Kidney epithelial cell (primary cell): ENCODE results near the gene TADA1. TPM values are rescaled to one million over a fixed set of nuclear protein-coding genes. Genes with fewer than 3 reads are reported as not detected.
"Not testable (repeated sequence)": the region's sequence is repeated elsewhere in the genome, so short reads cannot be mapped to it uniquely, and the experiment has no call there.

Experiments used
- DNase-seq: peaks from one replicate; pipeline ENCODE4 v3.0.0-alpha.2; 2010; ENCODE audit warnings: low read depth
- H3K27me3 ChIP-seq: 2 replicates; pipeline ENCODE4 v1.6.0; 2011; ENCODE audit warnings: low read length; ENCODE audit not compliant: control insufficient read depth, insufficient read depth
- H3K36me3 ChIP-seq: 2 replicates; pipeline ENCODE4 v1.5.1; 2011; ENCODE audit warnings: low read length; ENCODE audit not compliant: control insufficient read depth, insufficient read depth
- H3K4me3 ChIP-seq: 2 replicates; pipeline ENCODE4 v1.5.1; 2011; ENCODE audit warnings: low read depth, mild to moderate bottlenecking, control low read depth, low read length
- total RNA-seq: library from RNA; depleted of rRNA; stranded (reverse); fragments of >200 nt; gene quantifications from 2 replicates; pipeline ENCODE4 v1.2.3, GENCODE V29; 2015
- TF ChIP-seq, protein P1 (sequence below): IDR thresholded peaks from 2 replicates; pipeline ENCODE4 v1.5.1; 2011; ENCODE audit warnings: mild to moderate bottlenecking, moderate library complexity, low read length, control low read depth, inconsistent platforms; ENCODE audit not compliant: insufficient read depth, poor library complexity, severe bottlenecking

The TADA1 gene
- total RNA-seq, 1 donor from 2014 or later, result 14.0 TPM

DNA sequence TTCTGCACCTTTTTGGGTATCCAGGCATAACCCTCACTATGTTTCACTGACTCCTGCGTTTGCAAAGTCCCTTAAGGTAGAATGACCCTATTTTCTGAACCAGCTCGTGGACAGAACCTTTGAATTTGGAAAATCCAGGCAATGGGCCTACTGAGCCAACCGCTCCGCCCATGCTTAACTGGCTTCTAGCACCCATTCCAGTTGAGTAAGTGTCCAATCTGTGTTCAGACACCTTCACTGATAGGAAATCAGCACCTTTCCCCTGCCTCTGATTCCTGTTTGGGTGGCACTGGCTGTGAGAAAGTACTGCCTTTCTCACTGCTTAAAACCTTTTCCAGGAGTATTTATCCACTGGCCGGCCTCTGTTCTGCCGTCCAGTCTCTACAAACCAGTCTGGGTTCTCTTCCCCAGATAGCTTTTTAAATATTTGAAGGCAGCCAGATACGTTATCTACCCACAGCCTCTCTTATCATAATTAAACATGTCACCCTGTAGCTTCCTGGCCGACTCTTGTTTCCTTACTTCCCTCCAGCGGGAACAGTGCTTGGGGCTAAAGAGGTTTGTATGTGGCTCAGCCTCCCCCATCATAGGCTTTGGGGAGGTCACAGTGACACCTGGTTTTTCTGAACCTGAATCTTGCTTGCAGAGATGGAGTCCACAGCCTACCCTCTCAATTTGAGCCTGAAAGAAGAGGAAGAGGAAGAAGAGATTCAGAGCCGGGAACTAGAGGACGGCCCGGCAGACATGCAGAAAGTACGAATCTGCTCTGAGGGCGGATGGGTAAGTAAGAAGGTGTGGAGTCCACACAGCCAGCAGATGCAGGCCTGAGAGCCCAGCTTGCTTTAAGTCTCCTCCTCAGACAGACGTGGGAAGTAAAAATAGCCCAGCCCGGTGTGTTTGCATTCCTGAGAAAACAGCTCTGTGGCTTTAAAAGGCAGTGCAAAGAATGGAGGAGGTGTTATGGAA is 35.5 kb downstream of the TADA1 start:
- H3K4me3 ChIP-seq, result peak overlapping the region; percentile 65
- H3K36me3 ChIP-seq, result no peaks in the 10 kb centered on the region
- no peaks in the 10 kb centered on the region for H3K27me3 ChIP-seq
- DNase-seq, result no peak
- TF ChIP-seq, protein P1, sequence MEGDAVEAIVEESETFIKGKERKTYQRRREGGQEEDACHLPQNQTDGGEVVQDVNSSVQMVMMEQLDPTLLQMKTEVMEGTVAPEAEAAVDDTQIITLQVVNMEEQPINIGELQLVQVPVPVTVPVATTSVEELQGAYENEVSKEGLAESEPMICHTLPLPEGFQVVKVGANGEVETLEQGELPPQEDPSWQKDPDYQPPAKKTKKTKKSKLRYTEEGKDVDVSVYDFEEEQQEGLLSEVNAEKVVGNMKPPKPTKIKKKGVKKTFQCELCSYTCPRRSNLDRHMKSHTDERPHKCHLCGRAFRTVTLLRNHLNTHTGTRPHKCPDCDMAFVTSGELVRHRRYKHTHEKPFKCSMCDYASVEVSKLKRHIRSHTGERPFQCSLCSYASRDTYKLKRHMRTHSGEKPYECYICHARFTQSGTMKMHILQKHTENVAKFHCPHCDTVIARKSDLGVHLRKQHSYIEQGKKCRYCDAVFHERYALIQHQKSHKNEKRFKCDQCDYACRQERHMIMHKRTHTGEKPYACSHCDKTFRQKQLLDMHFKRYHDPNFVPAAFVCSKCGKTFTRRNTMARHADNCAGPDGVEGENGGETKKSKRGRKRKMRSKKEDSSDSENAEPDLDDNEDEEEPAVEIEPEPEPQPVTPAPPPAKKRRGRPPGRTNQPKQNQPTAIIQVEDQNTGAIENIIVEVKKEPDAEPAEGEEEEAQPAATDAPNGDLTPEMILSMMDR, result no peak

DNA sequence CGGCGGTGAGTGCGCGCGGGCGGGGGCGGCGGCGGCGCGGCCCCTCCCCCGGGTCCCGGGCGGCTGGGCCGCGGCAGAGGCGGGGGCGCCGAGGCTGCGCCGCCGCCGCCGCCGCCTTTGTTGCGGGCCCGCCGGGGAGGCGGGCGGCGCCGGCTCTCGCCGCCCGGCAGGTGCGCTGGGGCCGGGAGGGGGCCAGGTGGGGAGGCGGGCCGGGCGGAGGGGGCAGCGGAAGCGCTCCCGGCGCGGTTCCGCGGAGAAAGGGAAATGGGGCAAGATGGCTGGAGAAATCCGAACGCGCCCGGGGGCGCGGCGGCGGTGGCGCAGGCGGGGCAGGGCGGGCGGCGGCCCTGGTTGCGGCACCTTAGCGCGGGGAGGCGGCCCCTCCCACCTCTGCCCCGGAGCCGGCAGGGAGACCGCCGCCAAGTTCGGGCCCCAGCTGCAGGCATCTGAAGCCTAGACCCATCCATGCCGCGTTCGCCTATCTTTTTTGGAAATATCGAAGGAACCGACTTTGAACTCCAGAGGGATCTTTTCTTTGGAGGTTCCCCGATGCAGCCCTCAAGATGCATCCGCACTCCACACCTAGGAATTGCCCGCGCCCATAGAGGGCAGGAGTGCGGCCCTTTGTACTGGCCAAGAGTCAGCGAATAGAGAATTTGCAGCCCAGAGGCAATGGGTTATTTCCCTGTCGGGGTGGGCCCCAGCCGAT is 36.3 kb downstream of the TADA1 start:
- no peak for DNase-seq
- Histone ChIP-seq H3K4me3 (peak overlapping the region; percentile 65), H3K27me3 (no peaks in the 10 kb centered on the region), H3K36me3 (no peaks in the 10 kb centered on the region)
- TF ChIP-seq, protein P1, result peak; percentile 46

DNA sequence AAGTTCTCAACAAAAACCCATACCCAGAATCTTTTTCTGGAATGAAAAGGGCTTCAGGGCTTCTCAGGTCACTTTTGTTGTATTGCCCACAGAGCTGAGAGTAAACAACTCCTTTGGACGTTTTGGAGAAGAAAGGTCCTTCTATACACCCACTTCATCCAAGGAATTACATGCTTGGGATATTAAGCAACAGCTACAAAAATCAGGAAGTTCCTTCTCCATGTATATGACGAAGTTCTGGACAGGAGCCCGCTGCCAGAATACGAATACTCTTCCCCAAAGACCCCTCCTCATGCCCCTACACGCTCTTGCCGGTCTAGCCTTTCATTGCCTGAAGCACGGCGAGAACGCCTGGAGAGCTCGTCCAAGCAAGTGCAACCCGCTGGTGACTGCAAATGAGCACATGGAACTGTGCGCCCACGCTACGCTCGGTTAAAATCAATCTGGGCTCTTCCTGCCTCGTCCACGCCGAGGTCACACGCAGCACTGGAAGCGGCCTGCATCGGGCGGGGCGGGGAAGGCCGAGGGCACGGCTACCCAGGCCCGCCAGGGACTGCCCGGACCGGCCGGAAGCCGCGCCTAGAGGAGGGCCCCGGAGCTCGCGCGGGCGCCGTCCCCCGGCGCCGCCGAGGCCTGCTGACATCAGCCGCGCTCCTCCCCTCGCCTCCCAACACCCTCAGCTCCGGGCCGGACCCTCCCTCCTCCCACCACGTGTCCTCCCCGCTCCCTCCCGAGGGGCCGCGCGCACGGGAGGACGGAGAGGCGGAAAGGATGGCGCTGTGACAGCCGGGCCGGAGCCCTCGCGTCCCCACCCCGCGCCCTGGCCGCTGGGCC is 37.1 kb downstream of the TADA1 start, which contains the start of gene POGK:
Gene POGK, plus strand, starts transcription at position 710 of the 834 bp plus-strand sequence. CDS start 1,482 bp downstream, outside the sequence.
- Histone ChIP-seq H3K36me3 (no peaks in the 10 kb centered on the region), H3K27me3 (no peaks in the 10 kb centered on the region), H3K4me3 (peak within 1 kb of the TSS; percentile 65)
- TF ChIP-seq, protein P1, result no peak
- peak; percentile 59 for DNase-seq

DNA sequence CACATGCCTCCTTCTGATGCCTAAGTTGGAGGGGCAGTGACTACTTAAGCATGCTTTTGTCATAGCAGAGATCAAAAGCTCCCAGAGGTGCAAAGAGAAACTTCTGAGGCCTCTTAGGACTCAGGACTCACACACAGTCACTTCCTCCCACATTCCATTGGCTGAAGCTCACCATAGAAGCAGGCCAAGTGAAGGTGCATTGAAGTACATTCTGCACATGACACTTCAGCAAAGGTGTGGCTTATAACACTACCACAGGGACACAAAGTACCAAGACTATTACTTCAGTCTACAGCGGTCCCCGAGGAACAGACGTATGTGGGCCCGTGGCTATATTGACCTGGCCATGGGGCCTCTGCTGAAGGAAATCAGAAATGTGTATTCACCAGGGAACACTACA is 39.3 kb downstream of the TADA1 start:
- H3K36me3 ChIP-seq, result no peaks in the 10 kb centered on the region
- TF ChIP-seq, protein P1, result no peak
- no peaks in the 10 kb centered on the region for H3K27me3 ChIP-seq
- DNase-seq, result no peak
- no peak overlapping the region for H3K4me3 ChIP-seq

DNA sequence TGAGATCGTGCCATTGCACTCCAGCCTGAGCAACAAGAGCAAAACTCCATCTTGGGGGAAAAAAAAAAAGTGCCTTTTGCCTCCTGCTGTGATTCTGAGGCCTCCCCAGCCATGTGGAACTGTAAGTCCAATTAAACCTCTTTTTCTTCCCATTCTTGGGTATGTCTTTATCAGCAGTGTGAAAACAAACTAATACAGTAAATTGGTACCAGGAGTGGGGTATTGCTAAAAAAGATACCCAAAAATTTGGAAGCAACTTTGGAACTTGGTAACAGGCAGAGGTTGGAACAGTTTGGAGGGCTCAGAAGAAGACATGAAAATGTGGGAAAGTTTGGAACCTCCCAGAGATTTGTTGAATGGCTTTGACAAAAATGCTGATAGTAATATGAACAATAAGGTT is 46.3 kb downstream of the TADA1 start:
- not testable (repeated sequence) for H3K27me3 ChIP-seq, DNase-seq, H3K36me3 ChIP-seq, H3K4me3 ChIP-seq
